ENCODE data around the gene ADAMTSL3.

Gene ADAMTSL3

GRCh38 chr15:83886321-83886720, 232.4 kb downstream of the ADAMTSL3 start:
- no peak for DNase-seq (ENCODE audit: low read depth)

GRCh38 chr15:83887404-83887803, 233.5 kb downstream of the ADAMTSL3 start:
- no peak for DNase-seq (ENCODE audit: low read depth)

GRCh38 chr15:83887961-83888360, 234.0 kb downstream of the ADAMTSL3 start:
- DNase-seq (ENCODE audit: low read depth): no peak

- no peak for DNase-seq (ENCODE audit: low read depth)
These were observed 236.1 kb downstream of the ADAMTSL3 start for GRCh38 chr15:83889995-83890394.

GRCh38 chr15:83890587-83890986, 236.7 kb downstream of the ADAMTSL3 start:
- no peak for DNase-seq (ENCODE audit: low read depth)

GRCh38 chr15:83892498-83892897, 238.6 kb downstream of the ADAMTSL3 start:
- no peak for DNase-seq (ENCODE audit: low read depth)

GRCh38 chr15:83893308-83893707, 239.4 kb downstream of the ADAMTSL3 start:
- no peak for DNase-seq (ENCODE audit: low read depth)

- DNase-seq (ENCODE audit: low read depth): no peak
These were observed 243.1 kb downstream of the ADAMTSL3 start for GRCh38 chr15:83897037-83897436.

- no peak for DNase-seq (ENCODE audit: low read depth)
These were observed 244.4 kb downstream of the ADAMTSL3 start for GRCh38 chr15:83898361-83898760.

- no peak for DNase-seq (ENCODE audit: low read depth)
These were observed 245.7 kb downstream of the ADAMTSL3 start for GRCh38 chr15:83899670-83900069.

- DNase-seq (ENCODE audit: low read depth): no peak
These were observed 250.5 kb downstream of the ADAMTSL3 start for GRCh38 chr15:83904107-83905040.

GRCh38 chr15:83905556-83906273, 251.8 kb downstream of the ADAMTSL3 start:
- DNase-seq (ENCODE audit: low read depth): no peak

GRCh38 chr15:83911345-83911744, 257.4 kb downstream of the ADAMTSL3 start:
- no peak for DNase-seq (ENCODE audit: low read depth)

GRCh38 chr15:83912343-83912742, 258.4 kb downstream of the ADAMTSL3 start:
- DNase-seq (ENCODE audit: low read depth): no peak

- DNase-seq (ENCODE audit: low read depth): no peak
These were observed 259.2 kb downstream of the ADAMTSL3 start for GRCh38 chr15:83913034-83913632.

- no peak for DNase-seq (ENCODE audit: low read depth)
These were observed 261.0 kb downstream of the ADAMTSL3 start for GRCh38 chr15:83914906-83915305.

- no peak for DNase-seq (ENCODE audit: low read depth)
These were observed 263.5 kb downstream of the ADAMTSL3 start for GRCh38 chr15:83917432-83917831.

GRCh38 chr15:83918011-83918410, 264.1 kb downstream of the ADAMTSL3 start:
- no peak for DNase-seq (ENCODE audit: low read depth)

- DNase-seq (ENCODE audit: low read depth): no peak
These were observed 265.5 kb downstream of the ADAMTSL3 start for GRCh38 chr15:83919319-83919830.

- DNase-seq (ENCODE audit: low read depth): no peak
These were observed 266.1 kb downstream of the ADAMTSL3 start for GRCh38 chr15:83919978-83920510.

- no peak for DNase-seq (ENCODE audit: low read depth)
These were observed 268.8 kb downstream of the ADAMTSL3 start for GRCh38 chr15:83922649-83923294.

- no peak for DNase-seq (ENCODE audit: low read depth)
These were observed 272.2 kb downstream of the ADAMTSL3 start for GRCh38 chr15:83926116-83926515.

Data from activated T-cell treated with anti-CD3 and anti-CD28 coated beads for 1 hour (primary cell).